GM12878 (cell line): ENCODE measurements around the gene FCN2. TPM values are rescaled to one million over a fixed set of nuclear protein-coding genes. Genes with fewer than 3 reads are reported as not detected.

ENCODE experiments used
- ATAC-seq: fragments of 200-7000 bp; cut with Tn5 transposase; 3 replicates; pipeline ENCODE4 v1.9.1; 2020; ENCODE audit warnings: mild to moderate bottlenecking, moderate library complexity
- BruUV-seq: library from RNA; stranded (reverse); fragments of 400-500 nt; replicated peaks from 2 replicates; lab custom pipeline; 2021; lab: Mats Ljungman, UMichigan
- CTCF ChIA-PET: fragments of 300-600 bp; sonication (Branson Sonifier 250); formaldehyde crosslinking; extraction: SDS; loops from one replicate; lab custom pipeline; 2021; ENCODE audit warnings: inconsistent platforms; lab: Yijun Ruan, JAX
- POLR2A ChIA-PET: fragments of 350-600 bp; formaldehyde crosslinking; extraction: SDS; loops from one replicate; lab custom pipeline; 2021; ENCODE audit warnings: inconsistent platforms; lab: Charles Lee
- RAD21 ChIA-PET: fragments of 300-600 bp; sonication (Branson Sonifier 250); formaldehyde crosslinking; loops from one replicate; lab custom pipeline; 2023; ENCODE audit warnings: antibody characterized with exemption; ENCODE audit not compliant: unreplicated experiment; lab: Charles Lee
- SMC1A ChIA-PET: fragments of 300-600 bp; sonication (Branson Sonifier 250); formaldehyde crosslinking; loops from one replicate; lab custom pipeline; 2023; ENCODE audit not compliant: unreplicated experiment, uncharacterized antibody; lab: Charles Lee
- DNase-seq: peaks from one replicate; pipeline ENCODE4 v3.0.0-alpha.2; 2011; ENCODE audit warnings: low read depth, low spot score
- FAIRE-seq: peaks from 3 replicates; lab custom pipeline; 2011; peaks lifted over from hg19 to GRCh38; lab: Jason Lieb, UNC
- H2AFZ ChIP-seq: 2 replicates; pipeline ENCODE4 v1.6.0; 2011; ENCODE audit warnings: low read depth, low read length, control low read depth; ENCODE audit not compliant: control insufficient read depth
- H3K27ac ChIP-seq: 2 replicates; pipeline ENCODE4 v1.5.1; 2011; ENCODE audit warnings: control low read depth; ENCODE audit not compliant: control insufficient read depth, insufficient read depth
- H3K27me3 ChIP-seq, 2 experiments: replicated peaks in 1 of 2; 2 replicates each; pipeline versions ENCODE4 v1.6.0 to v1.6.1; 2011; ENCODE audit warnings: low read length in 1 of 2; ENCODE audit not compliant: control insufficient read depth in 2 of 2, insufficient read depth in 2 of 2
- H3K36me3 ChIP-seq, 2 experiments: 2 replicates each; pipeline ENCODE4 v1.5.1; 2011; ENCODE audit warnings: low read length in 1 of 2; ENCODE audit not compliant: control insufficient read depth in 2 of 2, insufficient read depth in 2 of 2
- H3K4me1 ChIP-seq: 2 replicates; pipeline ENCODE4 v1.6.1; 2011; ENCODE audit warnings: mild to moderate bottlenecking, low read length, moderate library complexity, mixed read lengths; ENCODE audit not compliant: control insufficient read depth, insufficient read depth
- H3K4me2 ChIP-seq: 2 replicates; pipeline ENCODE4 v1.6.0; 2011; ENCODE audit warnings: control low read depth; ENCODE audit not compliant: control insufficient read depth, insufficient read depth
- H3K4me3 ChIP-seq: fragments of 200-600 bp; sonication (generic); 2 replicates; pipeline ENCODE4 v1.5.1; 2016
- H3K79me2 ChIP-seq: 2 replicates; pipeline ENCODE4 v1.6.0; 2011; ENCODE audit warnings: low read length; ENCODE audit not compliant: control insufficient read depth, insufficient read depth
- H3K9ac ChIP-seq: 2 replicates; pipeline ENCODE4 v1.8.0; 2011; ENCODE audit warnings: low read length, control low read depth, mixed read lengths; ENCODE audit not compliant: control insufficient read depth, insufficient read depth
- H3K9me3 ChIP-seq: replicated peaks from 3 replicates; pipeline ENCODE4 v1.5.1; 2011; ENCODE audit warnings: mild to moderate bottlenecking, low read length; ENCODE audit not compliant: control insufficient read depth, insufficient read depth
- H4K20me1 ChIP-seq: 2 replicates; pipeline ENCODE4 v1.6.0; 2011; ENCODE audit not compliant: control insufficient read depth, insufficient read depth
- BHLHE40 ChIP-seq, 2 experiments: fragments of 450-650 bp in 1 of 2; IDR thresholded peaks; 2 replicates each; pipeline ENCODE4 v1.6.1; 2011 to 2017; ENCODE audit warnings: low read depth in 2 of 2, borderline replicate concordance in 1 of 2, improper control_type of control experiment in 1 of 2, low read length in 1 of 2, mild to moderate bottlenecking in 1 of 2
- NFIC ChIP-seq: IDR thresholded peaks from 2 replicates; pipeline ENCODE4 v1.6.1; 2012; ENCODE audit warnings: low read depth, mild to moderate bottlenecking, inconsistent platforms, low read length, moderate library complexity
- STAT3 ChIP-seq: IDR thresholded peaks from 2 replicates; pipeline ENCODE4 v1.6.1; 2011; ENCODE audit warnings: low read depth, low read length, improper control_type of control experiment
- WGBS: methylation state at CpG from one replicate; pipeline ENCODE4 v1.1.6; 2016; ENCODE audit warnings: low lambda C conversion rate; ENCODE audit not compliant: insufficient replicate concordance, insufficient coverage; ENCODE audit errors: missing lambda C conversion rate; 5-methylcytosine and 5-hydroxymethylcytosine counted together
- in situ Hi-C: fragments of 300-500 bp; cut with MboI; formaldehyde crosslinking; loops from 9 replicates; pipeline ENCODE4 v1.14.3; 2018; ENCODE audit warnings: mixed read lengths
- intact Hi-C: fragments of 100-400 bp; cut with micrococcal nuclease; formaldehyde crosslinking; loops from one replicate; pipeline ENCODE4 v1.14.2; 2022; ENCODE audit not compliant: unreplicated experiment
- polyA plus RNA-seq, 11 experiments: library from polyadenylated mRNA; depleted of rRNA in 4 of 11; unstranded in 6 of 11; stranded (reverse) in 5 of 11; fragments of >200 nt; fragmentation: Nextera tagmentation in 4 of 11; fragmentation: Illumina TruSeq in 1 of 11; extraction: Ambion mirVana in 4 of 11; extraction: Trizol in 1 of 11; gene quantifications; 1 replicate in 1 of 11; 2 replicates in 10 of 11; pipeline versions ENCODE4 v1.2.1 to v1.2.3, GENCODE V29; 2011 to 2016; ENCODE audit warnings: inconsistent platforms in 2 of 11, missing spikeins in 2 of 11, low read depth in 1 of 11
- total RNA-seq, 4 experiments: library from RNA; depleted of rRNA in 3 of 4; stranded (reverse); fragments of >200 nt in 3 of 4; fragmentation: Illumina TruSeq in 1 of 4; extraction: Trizol in 1 of 4; gene quantifications; 2 replicates each; pipeline versions ENCODE4 v1.2.1 to v1.2.3, GENCODE V29; 2013 to 2021
- TF ChIP-seq, protein P1 (sequence below): fragments of 450-650 bp; IDR thresholded peaks from 2 replicates; pipeline ENCODE4 v1.6.1; 2017; ENCODE audit warnings: low read depth, mild to moderate bottlenecking, moderate library complexity

Gene FCN2
- total and polyA plus RNA-seq, 10 of the 15 experiments (the other 5 are each of a cell fraction or from before 2014, with no cell fraction given) = not detected

- TF ChIP-seq, protein P1, sequence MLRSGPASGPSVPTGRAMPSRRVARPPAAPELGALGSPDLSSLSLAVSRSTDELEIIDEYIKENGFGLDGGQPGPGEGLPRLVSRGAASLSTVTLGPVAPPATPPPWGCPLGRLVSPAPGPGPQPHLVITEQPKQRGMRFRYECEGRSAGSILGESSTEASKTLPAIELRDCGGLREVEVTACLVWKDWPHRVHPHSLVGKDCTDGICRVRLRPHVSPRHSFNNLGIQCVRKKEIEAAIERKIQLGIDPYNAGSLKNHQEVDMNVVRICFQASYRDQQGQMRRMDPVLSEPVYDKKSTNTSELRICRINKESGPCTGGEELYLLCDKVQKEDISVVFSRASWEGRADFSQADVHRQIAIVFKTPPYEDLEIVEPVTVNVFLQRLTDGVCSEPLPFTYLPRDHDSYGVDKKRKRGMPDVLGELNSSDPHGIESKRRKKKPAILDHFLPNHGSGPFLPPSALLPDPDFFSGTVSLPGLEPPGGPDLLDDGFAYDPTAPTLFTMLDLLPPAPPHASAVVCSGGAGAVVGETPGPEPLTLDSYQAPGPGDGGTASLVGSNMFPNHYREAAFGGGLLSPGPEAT = no peak
Measured at GRCh38 chr9:134932171-134932570, 51.6 kb downstream of the FCN2 start (continued).

- no TSS peak for BruUV-seq
- POLR2A ChIA-PET = no interaction called here
- no peak for DNase-seq
Measured at GRCh38 chr9:134932606-134933005, 52.0 kb downstream of the FCN2 start.

More at GRCh38 chr9:134932606-134933005, 52.0 kb downstream of the FCN2 start:
- Histone ChIP-seq H2AFZ (peak overlapping the region; percentile 28; the same call in 1 of the 2 replicates), H3K9me3 (no peaks in the 10 kb centered on the region), H3K4me2 (peak overlapping the region; percentile 91), H3K27ac (peak overlapping the region; percentile 55; the same call in 1 of the 2 replicates), H3K4me1 (peaks cover 85% of the 10 kb centered on the region), H3K36me3 (no peaks in the 10 kb centered on the region), H3K27me3 (no peaks in the 10 kb centered on the region), H3K9ac (peak overlapping the region; percentile 24; the same call in 1 of the 2 replicates)
- no peak for ATAC-seq
- 0% methylated on average over 5 of the region's 5 CpGs for WGBS
- intact Hi-C loops = no loop called here
- in situ Hi-C loops = no loop called here
- CTCF ChIA-PET = interaction anchor here (1.0 to 1.4 kb wide), 2 partner anchors 50 to 74 kb away, joined by 3 to 5 read pairs; no protein-coding TSS in a partner anchor
- TF ChIP-seq STAT3 (no peak), NFIC (no peak), BHLHE40 (IDR thresholded peaks at IDR 0.05; ENCODE audit: borderline replicate concordance in 1 of 2, low read depth in 2 of 2, low read length in 1 of 2) (peak in 1 of 2 experiments; percentile 73; a peak in 2 of 4 replicates)
- TF ChIP-seq, all 136 proteins: peak for 1
- H3K79me2 ChIP-seq = peaks cover 18% of the 10 kb centered on the region
- no peak for FAIRE-seq
- SMC1A ChIA-PET = interaction anchor here (0.7 to 4.1 kb wide), 2 partner anchors 74 to 1601 kb away, joined by 3 to 15 read pairs; no protein-coding TSS in a partner anchor
- RAD21 ChIA-PET = no interaction called here
- H3K4me3 ChIP-seq = peak overlapping the region; percentile 66
- H4K20me1 ChIP-seq = no peaks in the 10 kb centered on the region
